ENCODE results near the gene KCP.

DNA sequence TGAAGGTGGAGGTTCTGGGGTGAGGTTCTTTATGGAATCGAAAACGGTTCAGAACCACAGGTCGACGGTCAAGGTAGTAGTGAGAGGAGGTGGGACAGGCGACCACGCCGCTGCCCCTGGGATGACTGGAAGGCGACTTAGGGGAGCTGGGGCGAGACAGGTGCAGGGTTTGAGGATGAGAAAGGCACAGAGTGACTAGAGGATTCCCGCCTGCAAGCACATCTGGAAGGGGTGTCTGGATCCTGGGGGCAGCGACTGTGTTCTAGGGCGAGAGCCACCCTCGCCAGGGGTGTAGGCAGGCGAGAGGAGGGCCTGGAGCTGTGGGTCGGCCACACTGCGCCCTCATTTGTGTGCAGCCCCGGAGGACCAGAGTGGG lies 26.8 kb upstream of the KCP start:
- TF ChIP-seq, protein P1, sequence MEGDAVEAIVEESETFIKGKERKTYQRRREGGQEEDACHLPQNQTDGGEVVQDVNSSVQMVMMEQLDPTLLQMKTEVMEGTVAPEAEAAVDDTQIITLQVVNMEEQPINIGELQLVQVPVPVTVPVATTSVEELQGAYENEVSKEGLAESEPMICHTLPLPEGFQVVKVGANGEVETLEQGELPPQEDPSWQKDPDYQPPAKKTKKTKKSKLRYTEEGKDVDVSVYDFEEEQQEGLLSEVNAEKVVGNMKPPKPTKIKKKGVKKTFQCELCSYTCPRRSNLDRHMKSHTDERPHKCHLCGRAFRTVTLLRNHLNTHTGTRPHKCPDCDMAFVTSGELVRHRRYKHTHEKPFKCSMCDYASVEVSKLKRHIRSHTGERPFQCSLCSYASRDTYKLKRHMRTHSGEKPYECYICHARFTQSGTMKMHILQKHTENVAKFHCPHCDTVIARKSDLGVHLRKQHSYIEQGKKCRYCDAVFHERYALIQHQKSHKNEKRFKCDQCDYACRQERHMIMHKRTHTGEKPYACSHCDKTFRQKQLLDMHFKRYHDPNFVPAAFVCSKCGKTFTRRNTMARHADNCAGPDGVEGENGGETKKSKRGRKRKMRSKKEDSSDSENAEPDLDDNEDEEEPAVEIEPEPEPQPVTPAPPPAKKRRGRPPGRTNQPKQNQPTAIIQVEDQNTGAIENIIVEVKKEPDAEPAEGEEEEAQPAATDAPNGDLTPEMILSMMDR (IDR thresholded peaks at IDR 0.05), result no peak
- no peak for TF ChIP-seq POLR2A (IDR thresholded peaks at IDR 0.05)
